Lower leg skin (tissue), 4 donors: ENCODE results near the gene ADCY1. TPM values are rescaled to one million over a fixed set of nuclear protein-coding genes. Genes with fewer than 3 reads are reported as not detected.

ENCODE experiments used
- DNase-seq, 2 donors: peaks; one replicate each; pipeline ENCODE4 v3.0.0-alpha.2; 2019; ENCODE audit warnings: low spot score in 2 of 2
- H3K4me3 ChIP-seq: fragments of 200-600 bp; sonication (generic); 2 replicates; pipeline ENCODE4 v1.5.1; 2017; ENCODE audit warnings: mild to moderate bottlenecking, low read depth; ENCODE audit not compliant: poor library complexity, severe bottlenecking
- CTCF ChIP-seq, 3 donors: fragments of 450-650 bp; IDR thresholded peaks; one replicate each; pipeline ENCODE4 v1.5.1; 2016; ENCODE audit warnings: antibody characterized with exemption in 3 of 3, mild to moderate bottlenecking in 3 of 3, moderate library complexity in 2 of 3
- POLR2A ChIP-seq, 2 donors: fragments of 450-650 bp; IDR thresholded peaks; one replicate each; pipeline ENCODE4 v1.6.1; 2016 to 2017; ENCODE audit warnings: antibody characterized with exemption in 2 of 2, mild to moderate bottlenecking in 1 of 2, moderate library complexity in 1 of 2
- WGBS, 2 donors: methylation state at CpG; one replicate each; pipeline ENCODE4 v1.1.5; 2018; 5-methylcytosine and 5-hydroxymethylcytosine counted together
- intact Hi-C: fragments of 100-400 bp; cut with DNase I; formaldehyde crosslinking; loops from one replicate; pipeline ENCODE4 v1.15.0; 2023; ENCODE audit warnings: low total_unique reads
- total RNA-seq, 4 donors: library from RNA; depleted of rRNA; stranded (reverse); fragments of >200 nt; gene quantifications; one replicate each; pipeline ENCODE4 v1.1.0, GENCODE V29; 2016

Gene ADCY1
- total RNA-seq, 4 donors from 2014 or later = 0.04 to 0.74 (median 0.40) TPM

- TF ChIP-seq POLR2A (IDR thresholded peaks at IDR 0.05) = no peak
- no peak for TF ChIP-seq CTCF (IDR thresholded peaks at IDR 0.05)
Measured at GRCh38 chr7:45574669-45575500, 717 bp downstream of the ADCY1 start.

GRCh38 chr7:45575501-45576248 lies 1.5 kb downstream of the ADCY1 start:
- TF ChIP-seq POLR2A (IDR thresholded peaks at IDR 0.05) = no peak
- TF ChIP-seq CTCF (IDR thresholded peaks at IDR 0.05) = no peak
- intact Hi-C loops = no loop called here
- no peak for DNase-seq
- H3K4me3 ChIP-seq = no peak overlapping the region
- WGBS, 2 donors = 10 to 15% methylated on average over 28 to 36 of the region's 36 CpGs

More at GRCh38 chr7:45574669-45575500, 717 bp downstream of the ADCY1 start:
- H3K4me3 ChIP-seq = no peak overlapping the region
- WGBS, 2 donors = 0 to 3% methylated on average over 53 to 58 of the region's 72 CpGs
- no peak for DNase-seq
- intact Hi-C loops = no loop called here

- WGBS, 2 donors = 59 to 61% methylated on average over 12 of the region's 12 CpGs
- intact Hi-C loops = no loop called here
- no peak overlapping the region for H3K4me3 ChIP-seq
- TF ChIP-seq CTCF (IDR thresholded peaks at IDR 0.05) = no peak
- no peak for TF ChIP-seq POLR2A (IDR thresholded peaks at IDR 0.05)
- DNase-seq = no peak
Measured at GRCh38 chr7:45576249-45576929, 2.2 kb downstream of the ADCY1 start.

- intact Hi-C loops = no loop called here
- no peak for TF ChIP-seq POLR2A (IDR thresholded peaks at IDR 0.05)
- no peak for TF ChIP-seq CTCF (IDR thresholded peaks at IDR 0.05)
- DNase-seq = no peak
- 73 to 84% methylated on average over 3 of the region's 3 CpGs for WGBS, 2 donors
- no peak overlapping the region for H3K4me3 ChIP-seq
Measured at GRCh38 chr7:45578022-45578421, 3.9 kb downstream of the ADCY1 start.

GRCh38 chr7:45578467-45578866 lies 4.3 kb downstream of the ADCY1 start:
- WGBS, 2 donors = 92 to 95% methylated on average over 1 of the region's 1 CpG
- TF ChIP-seq POLR2A (IDR thresholded peaks at IDR 0.05) = no peak
- TF ChIP-seq CTCF (IDR thresholded peaks at IDR 0.05) = no peak
- no peak for DNase-seq
- no peak overlapping the region for H3K4me3 ChIP-seq
- intact Hi-C loops = no loop called here
